ENCODE results near the gene RPGR. TPM values are rescaled to one million over a fixed set of nuclear protein-coding genes. Genes with fewer than 3 reads are reported as not detected.

RPGR gene
- total and polyA plus RNA-seq, 10 donors: 5.9 to 34.5 (median 12.5) TPM

- TF ChIP-seq CTCF (IDR thresholded peaks at IDR 0.05 in 8 of 11, conservative IDR thresholded peaks at IDR 0.05 in 3 of 11) (no peak), POLR2AphosphoS5 (IDR thresholded peaks at IDR 0.05) (no peak), POLR2A (IDR thresholded peaks at IDR 0.05) (no peak)
- Histone ChIP-seq H3K4me3 (no peak overlapping the region), H3K27me3 (replicated peaks in 1 of 7) (peaks cover 0 to 3% (median 0%) of the 10 kb centered on the region in 7 donors), H3K9me3 (no peaks in the 10 kb centered on the region), H3K36me3 (no peaks in the 10 kb centered on the region), H3K27ac (no peak overlapping the region), H3K4me1 (no peaks in the 10 kb centered on the region)
- DNase-seq: no peak
- 63 to 84% (median 72%) methylated on average over 3 of the region's 3 CpGs for WGBS, 5 donors
- intact Hi-C loops (cut with DNase I; ENCODE audit: low total_unique reads): no loop called here
These were observed 95.1 kb downstream of the RPGR start for GRCh38 chrX:38232079-38232686.

GRCh38 chrX:38225093-38225492 is 102.2 kb downstream of the RPGR start:
- H3K4me1 ChIP-seq: peaks cover 0 to 11% (median 2%) of the 10 kb centered on the region in 6 donors
- TF ChIP-seq POLR2AphosphoS5 (IDR thresholded peaks at IDR 0.05): no peak
- TF ChIP-seq CTCF (IDR thresholded peaks at IDR 0.05 in 8 of 11, conservative IDR thresholded peaks at IDR 0.05 in 3 of 11): no peak
- no peak for TF ChIP-seq POLR2A (IDR thresholded peaks at IDR 0.05)
- WGBS, 5 donors: 33 to 53% (median 42%) methylated on average over 3 of the region's 3 CpGs
- DNase-seq: no peak
- H3K27me3 ChIP-seq (replicated peaks in 1 of 7): peaks cover 0 to 50% (median 12%) of the 10 kb centered on the region in 7 donors
- no peak overlapping the region for H3K4me3 ChIP-seq
- H3K27ac ChIP-seq: no peak overlapping the region
- H3K9me3 ChIP-seq: no peaks in the 10 kb centered on the region
- intact Hi-C loops (cut with DNase I; ENCODE audit: low total_unique reads): no loop called here
- H3K36me3 ChIP-seq: no peaks in the 10 kb centered on the region

- intact Hi-C loops (cut with DNase I; ENCODE audit: low total_unique reads): no loop called here
- no peaks in the 10 kb centered on the region for H3K9me3 ChIP-seq
- H3K27me3 ChIP-seq (replicated peaks in 1 of 7): peaks cover 0 to 59% (median 18%) of the 10 kb centered on the region in 7 donors
- no peak for DNase-seq
- H3K27ac ChIP-seq: no peak overlapping the region
- H3K4me3 ChIP-seq: no peak overlapping the region
- peaks cover 0 to 15% (median 6%) of the 10 kb centered on the region in 6 donors for H3K4me1 ChIP-seq
- TF ChIP-seq POLR2AphosphoS5 (IDR thresholded peaks at IDR 0.05): no peak
- TF ChIP-seq CTCF (IDR thresholded peaks at IDR 0.05 in 8 of 11, conservative IDR thresholded peaks at IDR 0.05 in 3 of 11): no peak
- TF ChIP-seq POLR2A (IDR thresholded peaks at IDR 0.05): no peak
- no peaks in the 10 kb centered on the region for H3K36me3 ChIP-seq
These were observed 103.1 kb downstream of the RPGR start for GRCh38 chrX:38224160-38224559.

- no peak for DNase-seq
- 58 to 77% (median 68%) methylated on average over 10 of the region's 10 CpGs for WGBS, 5 donors
- Histone ChIP-seq H3K4me3 (no peak overlapping the region), H3K4me1 (peaks cover 0 to 15% (median 6%) of the 10 kb centered on the region in 6 donors), H3K9me3 (no peaks in the 10 kb centered on the region), H3K27ac (no peak overlapping the region), H3K36me3 (no peaks in the 10 kb centered on the region), H3K27me3 (replicated peaks in 1 of 7) (peaks cover 0 to 82% (median 22%) of the 10 kb centered on the region in 7 donors)
- TF ChIP-seq POLR2AphosphoS5 (IDR thresholded peaks at IDR 0.05) (no peak), POLR2A (IDR thresholded peaks at IDR 0.05) (no peak), CTCF (IDR thresholded peaks at IDR 0.05 in 8 of 11, conservative IDR thresholded peaks at IDR 0.05 in 3 of 11) (no peak)
- intact Hi-C loops (cut with DNase I; ENCODE audit: low total_unique reads): no loop called here
These were observed 105.8 kb downstream of the RPGR start for GRCh38 chrX:38221391-38221929.
